Measurements from ENCODE around the gene KCND1.

DNA sequence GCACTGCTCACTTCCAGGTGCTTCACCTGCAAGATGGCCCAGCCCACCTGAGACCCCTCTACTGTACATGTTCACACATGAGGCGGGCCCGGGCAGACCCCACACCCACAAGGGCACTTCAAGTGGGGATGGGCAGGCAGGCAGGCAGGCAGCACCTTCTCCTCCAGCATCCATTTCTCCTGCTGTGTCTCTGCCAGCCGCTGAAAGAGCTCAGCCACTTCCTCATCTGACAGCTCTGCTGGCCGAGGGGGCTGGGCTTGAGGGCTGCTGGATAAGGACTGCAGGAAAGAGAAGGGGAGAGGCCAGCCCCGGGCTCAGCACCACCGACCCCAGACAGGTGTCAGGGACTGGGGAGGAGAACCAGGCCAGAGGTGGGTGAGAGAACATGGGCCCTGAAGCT is 4.4 kb upstream of the KCND1 start:
- no peak for TF ChIP-seq TAF1 (IDR thresholded peaks at IDR 0.05; ENCODE audit: low read depth)
- TF ChIP-seq, protein P1, sequence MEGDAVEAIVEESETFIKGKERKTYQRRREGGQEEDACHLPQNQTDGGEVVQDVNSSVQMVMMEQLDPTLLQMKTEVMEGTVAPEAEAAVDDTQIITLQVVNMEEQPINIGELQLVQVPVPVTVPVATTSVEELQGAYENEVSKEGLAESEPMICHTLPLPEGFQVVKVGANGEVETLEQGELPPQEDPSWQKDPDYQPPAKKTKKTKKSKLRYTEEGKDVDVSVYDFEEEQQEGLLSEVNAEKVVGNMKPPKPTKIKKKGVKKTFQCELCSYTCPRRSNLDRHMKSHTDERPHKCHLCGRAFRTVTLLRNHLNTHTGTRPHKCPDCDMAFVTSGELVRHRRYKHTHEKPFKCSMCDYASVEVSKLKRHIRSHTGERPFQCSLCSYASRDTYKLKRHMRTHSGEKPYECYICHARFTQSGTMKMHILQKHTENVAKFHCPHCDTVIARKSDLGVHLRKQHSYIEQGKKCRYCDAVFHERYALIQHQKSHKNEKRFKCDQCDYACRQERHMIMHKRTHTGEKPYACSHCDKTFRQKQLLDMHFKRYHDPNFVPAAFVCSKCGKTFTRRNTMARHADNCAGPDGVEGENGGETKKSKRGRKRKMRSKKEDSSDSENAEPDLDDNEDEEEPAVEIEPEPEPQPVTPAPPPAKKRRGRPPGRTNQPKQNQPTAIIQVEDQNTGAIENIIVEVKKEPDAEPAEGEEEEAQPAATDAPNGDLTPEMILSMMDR (IDR thresholded peaks at IDR 0.05; ENCODE audit: poor library complexity, severe bottlenecking) = no peak
- no peak for TF ChIP-seq RAD21 (conservative IDR thresholded peaks at IDR 0.05)
- no peak for TF ChIP-seq EP300 (conservative IDR thresholded peaks at IDR 0.05; ENCODE audit: poor library complexity, severe bottlenecking)
- TF ChIP-seq POLR2AphosphoS5 (IDR thresholded peaks at IDR 0.05) = no peak
